ENCODE measurements around the gene GAB4.

The GAB4 gene

DNA sequence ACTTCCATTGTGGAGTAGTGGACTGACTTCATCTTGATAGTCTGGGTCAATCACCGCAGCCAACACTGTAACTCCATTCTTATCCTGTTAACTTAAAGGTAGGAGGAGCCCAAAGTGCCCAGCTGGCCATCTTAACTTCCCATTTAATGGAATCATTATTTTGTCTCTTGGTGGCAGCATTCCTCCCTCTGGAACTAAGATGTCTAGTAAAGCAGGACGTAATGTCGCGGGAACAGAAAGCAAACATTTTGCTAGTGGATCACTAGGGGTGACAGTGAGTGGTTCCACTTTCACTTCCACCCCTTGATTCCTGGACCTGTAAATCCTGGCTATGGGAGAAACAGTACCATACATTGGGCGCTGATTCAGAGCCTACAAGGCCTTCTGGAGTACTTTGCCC is 71.4 kb downstream of the GAB4 start:
- ChIA-PET POLR2A (no interaction called here), CTCF (no interaction called here)
- no peak for TF ChIP-seq ZNF747 (tag by site-specific recombination; IDR thresholded peaks at IDR 0.05)
- no peak for TF ChIP-seq HOXA7 (CRISPR knock-in tag; IDR thresholded peaks at IDR 0.05; ENCODE audit: borderline replicate concordance)
- TF ChIP-seq ZNF324 (tag by site-specific recombination; IDR thresholded peaks at IDR 0.05): no peak
- no peak for TF ChIP-seq ZBTB48 (tag by site-specific recombination; IDR thresholded peaks at IDR 0.05)
- no peak for TF ChIP-seq ZNF423 (tag by site-specific recombination; IDR thresholded peaks at IDR 0.05)
- TF ChIP-seq ZNF660 (tag by site-specific recombination; IDR thresholded peaks at IDR 0.05): no peak
- TF ChIP-seq, protein P1, sequence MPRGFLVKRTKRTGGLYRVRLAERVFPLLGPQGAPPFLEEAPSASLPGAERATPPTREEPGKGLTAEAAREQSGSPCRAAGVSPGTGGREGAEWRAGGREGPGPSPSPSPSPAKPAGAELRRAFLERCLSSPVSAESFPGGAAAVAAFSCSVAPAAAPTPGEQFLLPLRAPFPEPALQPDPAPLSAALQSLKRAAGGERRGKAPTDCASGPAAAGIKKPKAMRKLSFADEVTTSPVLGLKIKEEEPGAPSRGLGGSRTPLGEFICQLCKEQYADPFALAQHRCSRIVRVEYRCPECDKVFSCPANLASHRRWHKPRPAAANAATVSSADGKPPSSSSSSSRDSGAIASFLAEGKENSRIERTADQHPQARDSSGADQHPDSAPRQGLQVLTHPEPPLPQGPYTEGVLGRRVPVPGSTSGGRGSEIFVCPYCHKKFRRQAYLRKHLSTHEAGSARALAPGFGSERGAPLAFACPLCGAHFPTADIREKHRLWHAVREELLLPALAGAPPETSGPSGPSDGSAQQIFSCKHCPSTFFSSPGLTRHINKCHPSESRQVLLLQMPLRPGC (tag by site-specific recombination; IDR thresholded peaks at IDR 0.05): no peak
- TF ChIP-seq KLF16 (tag by site-specific recombination; IDR thresholded peaks at IDR 0.05): no peak
- TF ChIP-seq ZNF302 (tag by site-specific recombination; IDR thresholded peaks at IDR 0.05; ENCODE audit: low read depth): no peak
- no peak for TF ChIP-seq ZXDB (tag by site-specific recombination; IDR thresholded peaks at IDR 0.05)
- no peak for TF ChIP-seq KLF10 (tag by site-specific recombination; IDR thresholded peaks at IDR 0.05)
- TF ChIP-seq ZEB2 (tag by site-specific recombination; IDR thresholded peaks at IDR 0.05): no peak
- no peak for TF ChIP-seq KLF8 (tag by site-specific recombination; IDR thresholded peaks at IDR 0.05)
- TF ChIP-seq ZNF146 (tag by site-specific recombination; IDR thresholded peaks at IDR 0.05): no peak
- no peak for TF ChIP-seq ZNF239 (tag by site-specific recombination; IDR thresholded peaks at IDR 0.05)
- no peak overlapping the region for H3K4me3 ChIP-seq (ENCODE audit: low read depth, low read length)
- H3K4me1 ChIP-seq (ENCODE audit: control insufficient read depth, insufficient read depth, low read length): no peaks in the 10 kb centered on the region
- H3K36me3 ChIP-seq (ENCODE audit: control insufficient read depth in 2 of 2, insufficient read depth in 1 of 2, low read length in 2 of 2): no peaks in the 10 kb centered on the region
- H3K27ac ChIP-seq (ENCODE audit: extremely low read depth, low read depth, low read length): no peak overlapping the region
- no peaks in the 10 kb centered on the region for H3K9me3 ChIP-seq (ENCODE audit: control insufficient read depth, insufficient read depth, low read depth, low read length)

- ChIA-PET POLR2A (no interaction called here), CTCF (no interaction called here)
- Histone ChIP-seq H3K36me3 (ENCODE audit: control insufficient read depth in 2 of 2, insufficient read depth in 1 of 2, low read length in 2 of 2) (no peaks in the 10 kb centered on the region), H3K9me3 (ENCODE audit: control insufficient read depth, insufficient read depth, low read depth, low read length) (no peaks in the 10 kb centered on the region), H3K27ac (ENCODE audit: extremely low read depth, low read depth, low read length) (no peak overlapping the region), H3K4me1 (ENCODE audit: control insufficient read depth, insufficient read depth, low read length) (no peaks in the 10 kb centered on the region), H3K4me3 (ENCODE audit: low read depth, low read length) (no peak overlapping the region)
- TF ChIP-seq HOXC10 (CRISPR knock-in tag; IDR thresholded peaks at IDR 0.05) (no peak), ZNF660 (tag by site-specific recombination; IDR thresholded peaks at IDR 0.05) (no peak), ZNF677 (tag by site-specific recombination; IDR thresholded peaks at IDR 0.05) (no peak), ZBTB21 (tag by site-specific recombination; IDR thresholded peaks at IDR 0.05) (no peak), GLIS2 (tag by site-specific recombination; IDR thresholded peaks at IDR 0.05) (no peak), RBAK (tag by site-specific recombination; IDR thresholded peaks at IDR 0.05) (no peak), ZNF639 (tag by site-specific recombination; IDR thresholded peaks at IDR 0.05) (no peak), ZNF221 (tag by site-specific recombination; IDR thresholded peaks at IDR 0.05; ENCODE audit: borderline replicate concordance) (no peak), ZBTB10 (tag by site-specific recombination; IDR thresholded peaks at IDR 0.05) (no peak), EGR2 (tag by site-specific recombination; IDR thresholded peaks at IDR 0.05; ENCODE audit: low read depth) (no peak), ZFHX2 (tag by site-specific recombination; conservative IDR thresholded peaks at IDR 0.05) (no peak), YY2 (tag by site-specific recombination; IDR thresholded peaks at IDR 0.05) (no peak), ZNF623 (tag by site-specific recombination; IDR thresholded peaks at IDR 0.05) (no peak), REST (tag by site-specific recombination; IDR thresholded peaks at IDR 0.05) (no peak), ZFP3 (tag by site-specific recombination; IDR thresholded peaks at IDR 0.05; ENCODE audit: low read depth) (no peak), GLI4 (tag by site-specific recombination; IDR thresholded peaks at IDR 0.05) (no peak), ZNF292 (tag by site-specific recombination; IDR thresholded peaks at IDR 0.05; ENCODE audit: borderline replicate concordance, low read depth) (no peak)
These were observed 72.8 kb downstream of the GAB4 start for GRCh38 chr22:16935209-16935608.
